Mesodermal cell (in vitro differentiated cells): ENCODE results near the gene ZDHHC14.

Source experiments
- H3K27ac ChIP-seq: 2 replicates; pipeline ENCODE4 v1.7.0; 2013; ENCODE audit warnings: mild to moderate bottlenecking, low read depth, low read length, moderate library complexity; ENCODE audit not compliant: severe bottlenecking
- H3K36me3 ChIP-seq: 2 replicates; pipeline ENCODE4 v1.7.1; 2013; ENCODE audit warnings: mild to moderate bottlenecking, low read length, moderate library complexity; ENCODE audit not compliant: control insufficient read depth, insufficient read depth
- H3K4me1 ChIP-seq: one replicate; pipeline ENCODE4 v1.7.1; 2013; ENCODE audit warnings: mild to moderate bottlenecking, low read length; ENCODE audit not compliant: insufficient read depth, control insufficient read depth, poor library complexity, severe bottlenecking
- H3K4me3 ChIP-seq: 2 replicates; pipeline ENCODE4 v1.7.0; 2013; ENCODE audit warnings: low read length, control low read depth, mild to moderate bottlenecking; ENCODE audit not compliant: insufficient read depth, poor library complexity, severe bottlenecking; ENCODE audit errors: extremely low read depth
- H3K9me3 ChIP-seq: 2 replicates; pipeline ENCODE4 v1.7.1; 2013; ENCODE audit warnings: mild to moderate bottlenecking, low read length, moderate library complexity; ENCODE audit not compliant: control insufficient read depth
- WGBS, 2 experiments: methylation state at CpG; one replicate each; pipeline ENCODE4 v1.1.5; 2013; ENCODE audit warnings: missing lambda C conversion rate in 2 of 2; ENCODE audit not compliant: insufficient coverage in 2 of 2; 5-methylcytosine and 5-hydroxymethylcytosine counted together

ZDHHC14 gene

DNA sequence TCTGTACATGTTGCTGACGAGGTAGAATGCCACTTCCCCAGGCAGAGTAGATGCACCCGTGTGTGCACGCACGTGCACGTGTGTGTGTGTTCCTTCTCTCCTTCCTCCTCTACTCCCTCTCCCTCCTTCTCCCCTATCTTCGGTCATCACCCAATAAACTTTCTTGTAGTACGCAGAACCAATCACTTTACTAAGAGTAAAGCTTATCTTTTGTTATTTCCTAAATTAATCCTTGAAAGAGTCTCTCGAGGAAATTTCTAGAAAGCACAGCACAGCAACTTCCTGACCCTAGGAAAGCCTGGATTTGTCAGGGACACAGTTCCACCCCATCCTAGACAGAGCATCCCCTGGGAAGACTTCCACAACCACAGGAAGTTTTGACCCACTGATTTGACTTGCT, 166.1 kb downstream of the ZDHHC14 start:
- no peaks in the 10 kb centered on the region for H3K36me3 ChIP-seq
- H3K27ac ChIP-seq = no peak overlapping the region
- WGBS, 2 experiments = 84 to 85% methylated on average over 2 to 6 of the region's 8 CpGs
- no peak overlapping the region for H3K4me3 ChIP-seq
- no peaks in the 10 kb centered on the region for H3K9me3 ChIP-seq
- peaks cover 6% of the 10 kb centered on the region for H3K4me1 ChIP-seq

GRCh38 chr6:157548635-157549467, 167.9 kb downstream of the ZDHHC14 start:
- Histone ChIP-seq H3K36me3 (no peaks in the 10 kb centered on the region), H3K4me3 (no peak overlapping the region)
- WGBS, 2 experiments = 92 to 94% methylated on average over 15 to 24 of the region's 24 CpGs

GRCh38 chr6:157549468-157549745, 168.4 kb downstream of the ZDHHC14 start:
- H3K9me3 ChIP-seq = no peaks in the 10 kb centered on the region
- H3K27ac ChIP-seq = no peak overlapping the region
- H3K4me1 ChIP-seq = peaks cover 6% of the 10 kb centered on the region
- no peaks in the 10 kb centered on the region for H3K36me3 ChIP-seq
- 100% methylated on average over 3 of the region's 3 CpGs; no CpG with 5 or more reads in 1 of the 2 experiments for whole genome bisulfite sequencing, 2 experiments
- no peak overlapping the region for H3K4me3 ChIP-seq

More at GRCh38 chr6:157548635-157549467, 167.9 kb downstream of the ZDHHC14 start:
- Histone ChIP-seq H3K4me1 (peaks cover 6% of the 10 kb centered on the region), H3K9me3 (no peaks in the 10 kb centered on the region), H3K27ac (no peak overlapping the region)

DNA sequence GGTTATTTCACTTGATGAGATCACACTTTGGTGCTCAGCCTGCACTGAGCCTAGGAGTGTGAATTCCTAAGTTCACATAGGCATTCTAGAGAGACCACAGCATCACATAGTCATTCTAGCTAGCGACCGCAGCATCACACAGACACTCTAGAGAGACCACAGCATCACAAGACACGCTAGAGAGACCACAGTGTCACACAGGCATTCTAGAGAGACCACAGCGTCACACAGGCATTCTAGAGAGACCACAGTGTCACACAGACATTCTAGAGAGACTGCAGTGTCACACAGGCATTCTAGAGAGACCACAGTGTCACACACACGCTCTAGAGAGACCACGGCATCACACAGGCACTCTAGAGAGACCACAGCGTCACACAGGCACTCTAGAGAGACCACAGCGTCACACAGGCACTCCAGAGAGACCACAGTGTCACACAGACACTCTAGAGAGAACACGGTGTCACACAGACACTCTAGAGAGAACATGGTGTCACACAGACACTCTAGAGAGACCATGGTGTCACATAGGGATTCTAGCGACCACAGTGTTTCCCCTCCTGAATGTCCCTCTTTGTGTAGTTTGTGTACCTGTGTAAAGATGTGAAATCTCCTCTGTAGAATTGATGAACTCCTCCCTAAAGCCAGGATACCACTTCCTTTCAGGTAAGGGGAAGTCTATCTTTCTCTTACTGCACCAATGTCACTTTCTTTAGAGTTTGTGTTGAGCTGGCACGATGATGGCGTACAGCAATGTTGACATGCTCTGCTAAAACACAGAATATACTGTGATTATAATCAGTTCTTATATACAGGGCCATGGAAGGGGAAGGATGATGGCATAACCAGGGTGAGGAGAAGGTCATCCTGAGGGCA, 169.4 kb downstream of the ZDHHC14 start:
- 85 to 91% methylated on average over 9 to 10 of the region's 12 CpGs for WGBS, 2 experiments
- Histone ChIP-seq H3K27ac (no peak overlapping the region), H3K4me1 (peaks cover 6% of the 10 kb centered on the region), H3K4me3 (no peak overlapping the region), H3K9me3 (no peaks in the 10 kb centered on the region), H3K36me3 (no peaks in the 10 kb centered on the region)

DNA sequence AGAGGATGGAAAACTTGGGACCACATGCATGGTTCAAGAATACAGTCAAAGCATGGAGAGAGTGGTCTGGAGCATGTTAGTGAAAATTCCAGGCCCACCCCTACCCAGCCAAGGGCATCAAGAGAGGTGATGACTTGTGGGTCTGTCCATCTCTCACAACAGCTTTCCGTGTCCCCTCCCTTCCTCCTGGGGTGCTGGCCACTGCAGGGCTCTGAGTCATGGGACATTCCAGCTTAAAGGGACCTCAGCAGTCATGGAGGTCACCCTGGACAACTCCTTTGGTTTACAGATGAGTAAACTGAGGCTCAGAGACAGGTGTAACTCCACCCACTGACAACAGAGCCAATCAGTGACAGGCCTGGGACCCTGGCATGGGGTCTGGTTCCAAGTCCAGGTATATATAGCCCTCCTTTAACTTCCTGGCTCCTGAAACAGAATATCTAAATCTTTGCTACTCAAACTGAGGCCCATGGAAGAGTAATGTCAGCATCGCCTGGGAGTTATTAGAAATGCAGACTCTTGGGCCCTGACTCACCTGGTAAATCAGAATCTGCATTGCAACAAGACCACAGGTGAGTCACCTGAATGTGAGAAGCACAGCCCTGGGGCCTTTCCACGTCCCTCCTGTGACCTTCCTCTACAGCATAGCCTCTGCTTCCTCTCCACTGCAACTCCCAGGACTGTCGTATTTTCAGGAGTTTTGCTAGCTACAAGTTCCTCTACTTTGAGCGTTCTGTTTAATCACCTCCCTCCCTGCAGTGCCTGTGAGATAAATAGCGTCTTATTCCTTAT, 170.2 kb downstream of the ZDHHC14 start:
- WGBS, 2 experiments = 75 to 76% methylated on average over 3 to 4 of the region's 6 CpGs
- no peak overlapping the region for H3K27ac ChIP-seq

GRCh38 chr6:157552081-157552747, 171.2 kb downstream of the ZDHHC14 start:
- H3K9me3 ChIP-seq = no peaks in the 10 kb centered on the region
- no peak overlapping the region for H3K27ac ChIP-seq
- no peak overlapping the region for H3K4me3 ChIP-seq
- H3K36me3 ChIP-seq = no peaks in the 10 kb centered on the region
- WGBS, 2 experiments = 29 to 36% methylated on average over 7 of the region's 9 CpGs
- peaks cover 6% of the 10 kb centered on the region for H3K4me1 ChIP-seq

More for the DNA sequence above, 170.2 kb downstream of the ZDHHC14 start:
- Histone ChIP-seq H3K36me3 (no peaks in the 10 kb centered on the region), H3K4me1 (peaks cover 6% of the 10 kb centered on the region), H3K4me3 (no peak overlapping the region), H3K9me3 (no peaks in the 10 kb centered on the region)

GRCh38 chr6:157552820-157553485, 172.0 kb downstream of the ZDHHC14 start:
- H3K9me3 ChIP-seq = no peaks in the 10 kb centered on the region
- WGBS, 2 experiments = 80 to 83% methylated on average over 4 to 5 of the region's 5 CpGs
- H3K4me3 ChIP-seq = no peak overlapping the region
- no peak overlapping the region for H3K27ac ChIP-seq
- no peaks in the 10 kb centered on the region for H3K36me3 ChIP-seq
- H3K4me1 ChIP-seq = peaks cover 6% of the 10 kb centered on the region

DNA sequence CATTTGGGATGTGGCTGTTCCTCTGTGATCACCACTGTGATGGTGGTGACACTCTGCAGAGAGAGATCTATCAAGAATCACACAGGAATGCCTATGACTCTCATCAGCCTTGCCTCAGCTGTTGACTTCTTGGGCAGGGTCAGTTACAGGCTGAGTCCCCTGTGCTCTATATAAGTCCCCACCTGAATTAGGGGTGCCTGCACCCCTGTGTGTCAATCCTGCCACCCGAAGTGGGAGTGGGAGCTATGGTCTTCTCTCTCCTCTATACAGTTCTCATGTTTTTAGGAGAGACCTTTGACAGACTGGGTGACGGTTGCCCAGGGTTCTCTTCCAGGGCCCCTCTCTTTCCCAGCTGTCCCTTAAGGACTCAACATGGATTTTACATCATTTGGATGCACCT, 173.8 kb downstream of the ZDHHC14 start:
- H3K36me3 ChIP-seq = no peaks in the 10 kb centered on the region
- WGBS, 2 experiments = 73 to 100% methylated on average over 2 of the region's 2 CpGs
- no peak overlapping the region for H3K27ac ChIP-seq
- no peak overlapping the region for H3K4me3 ChIP-seq
- no peaks in the 10 kb centered on the region for H3K9me3 ChIP-seq
- H3K4me1 ChIP-seq = peaks cover 6% of the 10 kb centered on the region

- H3K4me1 ChIP-seq = peaks cover 6% of the 10 kb centered on the region
- 92 to 93% methylated on average over 11 to 13 of the region's 16 CpGs for WGBS, 2 experiments
- H3K4me3 ChIP-seq = no peak overlapping the region
- no peaks in the 10 kb centered on the region for H3K36me3 ChIP-seq
- H3K27ac ChIP-seq = no peak overlapping the region
- no peaks in the 10 kb centered on the region for H3K9me3 ChIP-seq
Observed at GRCh38 chr6:157555455-157556143, 174.6 kb downstream of the ZDHHC14 start.
